PC-9 (cell line): ENCODE measurements around the gene ABLIM1. TPM values are rescaled to one million over a fixed set of nuclear protein-coding genes. Genes with fewer than 3 reads are reported as not detected.
A peak's percentile ranks its signal among the peaks of the same experiment; 100 is the strongest.

Experiments
- Bru-seq: library from RNA; stranded (reverse); fragments of 400-500 nt; gene quantifications from one replicate; lab custom pipeline; 2021; lab: Mats Ljungman, UMichigan
- BruChase-seq, 2 experiments: library from RNA; stranded (reverse); fragments of 400-500 nt; gene quantifications; one replicate each; lab custom pipeline; 2021; lab: Mats Ljungman, UMichigan
- BruUV-seq: library from RNA; stranded (reverse); fragments of 400-500 nt; replicated peaks from 2 replicates; lab custom pipeline; 2021; lab: Mats Ljungman, UMichigan
- CTCF ChIA-PET: fragments of 300-600 bp; sonication (Branson Sonifier 250); formaldehyde crosslinking; loops from one replicate; lab custom pipeline; 2022; ENCODE audit warnings: antibody characterized with exemption; lab: Charles Lee
- POLR2A ChIA-PET: fragments of 300-600 bp; sonication (Branson Sonifier 250); formaldehyde crosslinking; loops from one replicate; lab custom pipeline; 2022; ENCODE audit warnings: antibody characterized with exemption; ENCODE audit not compliant: unreplicated experiment; lab: Charles Lee
- DNase-seq, 2 experiments: peaks; one replicate each; pipeline versions ENCODE4 v3.0.0 to v3.0.0-alpha.2; 2015 to 2022; ENCODE audit warnings: mixed read lengths in 1 of 2
- H2AFZ ChIP-seq: fragments of 200-600 bp; sonication (generic); 2 replicates; pipeline ENCODE4 v1.8.1; 2017; ENCODE audit warnings: antibody characterized with exemption
- H3F3A ChIP-seq: fragments of 200-600 bp; sonication (generic); 2 replicates; pipeline ENCODE4 v1.8.1; 2017; ENCODE audit warnings: antibody characterized with exemption, mild to moderate bottlenecking, low read depth; ENCODE audit not compliant: insufficient read depth
- H3K27ac ChIP-seq: fragments of 200-600 bp; sonication (generic); 2 replicates; pipeline ENCODE4 v1.6.1; 2016; ENCODE audit warnings: mixed run types
- H3K27me3 ChIP-seq: fragments of 200-600 bp; sonication (generic); 2 replicates; pipeline ENCODE4 v1.6.1; 2016; ENCODE audit warnings: low read depth, mixed run types; ENCODE audit not compliant: insufficient read depth
- H3K36me3 ChIP-seq: fragments of 200-600 bp; sonication (generic); 2 replicates; pipeline ENCODE4 v1.6.1; 2016; ENCODE audit warnings: low read depth, mixed run types
- H3K4me1 ChIP-seq: fragments of 200-600 bp; sonication (generic); replicated peaks from 2 replicates; pipeline ENCODE4 v1.6.1; 2016; ENCODE audit warnings: mixed run types; ENCODE audit not compliant: insufficient read depth
- H3K4me2 ChIP-seq: fragments of 200-600 bp; sonication (generic); 2 replicates; pipeline ENCODE4 v1.6.1; 2017; ENCODE audit warnings: mixed run types
- H3K4me3 ChIP-seq: fragments of 200-600 bp; sonication (generic); 2 replicates; pipeline ENCODE4 v1.6.1; 2016; ENCODE audit warnings: mixed run types
- H3K79me2 ChIP-seq: fragments of 200-600 bp; sonication (generic); 2 replicates; pipeline ENCODE4 v1.6.1; 2017; ENCODE audit warnings: low read depth, mixed run types
- H3K9me2 ChIP-seq: fragments of 200-600 bp; sonication (generic); 2 replicates; pipeline ENCODE4 v1.8.1; 2017; ENCODE audit warnings: mild to moderate bottlenecking; ENCODE audit not compliant: insufficient read depth
- H3K9me3 ChIP-seq: fragments of 200-600 bp; sonication (generic); 2 replicates; pipeline ENCODE4 v1.8.1; 2016; ENCODE audit warnings: low read depth; ENCODE audit not compliant: insufficient read depth
- H4K20me1 ChIP-seq: fragments of 200-600 bp; sonication (generic); 2 replicates; pipeline ENCODE4 v1.8.1; 2017; ENCODE audit not compliant: insufficient read depth
- CTCF ChIP-seq: fragments of 200-600 bp; sonication (generic); conservative IDR thresholded peaks from 2 replicates; pipeline ENCODE4 v1.6.1; 2017; ENCODE audit warnings: mixed run types, antibody characterized with exemption, mild to moderate bottlenecking, moderate library complexity
- EZH2 ChIP-seq: fragments of 200-600 bp; sonication (generic); IDR thresholded peaks from 2 replicates; pipeline ENCODE4 v1.8.0; 2017; ENCODE audit warnings: antibody characterized with exemption, low read depth
- intact Hi-C: fragments of 100-400 bp; cut with micrococcal nuclease; formaldehyde crosslinking; loops from one replicate; pipeline ENCODE4 v1.10.0; 2022; ENCODE audit not compliant: unreplicated experiment
- long read RNA-seq: library from polyadenylated mRNA; stranded (forward); transcript quantifications from one replicate; pipeline ENCODE4 v2.0.0, GENCODE V29; 2022
- total RNA-seq: library from RNA; stranded (reverse); gene quantifications from 2 replicates; pipeline ENCODE4 v1.2.3, GENCODE V29; 2021

ABLIM1 gene
- total RNA-seq = 63.1 and 68.7 TPM in 2 replicates
- percentile 59 among the genes with signal in this experiment for Bru-seq, nascent RNA
- BruChase-seq, experiment 1, labeled RNA remaining after a 2-hour chase = percentile 65 among the genes with signal in this experiment
- BruChase-seq, experiment 2, labeled RNA remaining after a 6-hour chase = percentile 69 among the genes with signal in this experiment
- long read RNA-seq, partial matches to known transcripts = 0 of 26 reads
- long read RNA-seq, other reads (novel, unspliced or antisense) = 26 of 26 reads

DNA sequence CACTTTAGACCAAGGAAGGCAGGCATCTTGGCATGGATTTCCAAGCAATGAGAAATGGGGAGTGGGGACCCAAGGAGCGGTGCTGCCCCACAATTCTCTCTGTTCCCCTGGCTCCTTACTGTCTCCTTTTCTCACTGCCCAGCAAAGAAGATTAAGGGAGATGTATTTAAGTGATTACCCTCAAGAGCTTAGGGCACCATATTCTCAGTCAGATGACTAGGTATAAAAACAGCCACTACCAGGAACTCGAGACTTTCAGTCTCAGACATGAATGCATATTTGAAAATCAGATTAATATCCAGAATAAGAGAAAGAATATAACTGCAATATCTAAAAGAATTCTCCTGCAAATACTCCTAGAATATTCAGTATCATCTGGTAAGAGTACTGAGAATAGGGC lies at the start of gene ABLIM1:
ABLIM1 (minus strand) TSS at position 101 of the 400 bp plus-strand sequence; CDS start at position 26, 75 bp downstream.
- H2AFZ ChIP-seq = no peak within 1 kb of the TSS
- H3K27ac ChIP-seq = no peak within 1 kb of the TSS
- TF ChIP-seq CTCF (no peak), EZH2 (no peak)
- no peaks in the 10 kb centered on the region for H3K9me3 ChIP-seq
- H3K9me2 ChIP-seq = no peaks in the 10 kb centered on the region
- H3K27me3 ChIP-seq = no peaks in the 10 kb centered on the region
- H3K4me3 ChIP-seq = no peak within 1 kb of the TSS
- ChIA-PET CTCF (no interaction called here), POLR2A (no interaction called here)
- H3K4me1 ChIP-seq = peaks cover 20% of the 10 kb centered on the region
- H3K79me2 ChIP-seq = no peaks in the 10 kb centered on the region
- H3F3A ChIP-seq = peaks cover 10% of the 10 kb centered on the region; the same call in 1 of the 2 replicates
- no peak for DNase-seq
- BruUV-seq = no TSS peak
- no peaks in the 10 kb centered on the region for H4K20me1 ChIP-seq
- intact Hi-C loops = no loop called here
- no peak within 1 kb of the TSS for H3K4me2 ChIP-seq
- no peaks in the 10 kb centered on the region for H3K36me3 ChIP-seq

DNA sequence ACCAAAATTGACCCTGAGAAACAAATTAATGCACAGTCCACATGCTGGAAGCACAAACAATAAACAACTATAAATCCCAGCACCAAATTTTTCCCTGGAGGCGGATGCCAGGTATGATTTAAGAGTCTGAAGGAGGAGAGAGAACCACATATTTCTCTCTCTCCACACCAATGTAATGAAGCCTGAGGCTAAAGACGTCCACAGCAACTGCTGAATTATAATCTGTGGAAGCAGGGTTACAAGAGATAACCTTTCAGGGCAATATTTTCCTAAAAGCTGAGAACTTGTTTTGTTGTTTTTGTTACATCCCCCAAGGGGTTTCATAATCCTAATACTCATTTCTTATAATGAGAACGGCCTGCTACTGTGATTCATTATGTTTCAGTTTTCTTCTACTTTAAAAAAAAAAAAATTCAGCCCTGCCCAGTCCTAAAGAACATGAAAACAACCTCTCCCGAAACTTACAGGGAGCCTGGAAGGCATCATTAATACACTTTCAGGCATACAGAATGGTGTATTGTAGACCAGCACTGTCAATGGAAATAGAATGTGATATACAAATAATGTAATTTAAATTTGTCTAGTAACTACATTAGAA lies 48.5 kb upstream of the ABLIM1 start:
- H3K9me3 ChIP-seq = no peaks in the 10 kb centered on the region
- BruUV-seq = no TSS peak
- no peaks in the 10 kb centered on the region for H3F3A ChIP-seq
- no peak overlapping the region for H3K4me3 ChIP-seq
- no peak overlapping the region for H2AFZ ChIP-seq
- no peak overlapping the region for H3K4me2 ChIP-seq
- peaks cover 30% of the 10 kb centered on the region for H3K4me1 ChIP-seq
- no peaks in the 10 kb centered on the region for H3K9me2 ChIP-seq
- no peaks in the 10 kb centered on the region for H4K20me1 ChIP-seq
- intact Hi-C loops = no loop called here
- no peaks in the 10 kb centered on the region for H3K27me3 ChIP-seq
- H3K79me2 ChIP-seq = no peaks in the 10 kb centered on the region
- H3K36me3 ChIP-seq = no peaks in the 10 kb centered on the region
- no peak overlapping the region for H3K27ac ChIP-seq
- DNase-seq = no peak
- no peak for TF ChIP-seq CTCF
- TF ChIP-seq EZH2 = no peak
- ChIA-PET POLR2A (no interaction called here), CTCF (no interaction called here)

DNA sequence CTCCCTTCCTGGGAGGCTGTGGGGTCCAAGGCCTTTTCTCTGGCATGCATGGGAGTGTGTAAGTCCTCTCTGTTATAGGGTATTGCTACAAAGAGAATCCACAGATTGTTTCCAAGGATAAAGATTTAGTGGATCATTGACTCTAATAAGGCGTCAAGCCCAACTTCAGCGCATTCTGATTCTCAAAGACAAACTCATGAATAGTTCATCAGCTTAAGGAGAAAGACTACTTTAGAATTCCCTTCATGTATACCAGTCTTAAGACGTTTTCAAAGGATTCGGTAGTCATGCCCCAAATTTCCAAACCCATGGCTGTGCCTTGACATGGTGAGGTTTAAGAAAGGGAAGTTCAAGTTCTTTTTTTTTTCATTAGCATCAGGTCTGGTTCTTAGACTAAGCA lies 46.6 kb upstream of the ABLIM1 start:
- CTCF ChIA-PET = interaction anchor here (0.5 to 0.7 kb wide), 3 partner anchors 56 to 173 kb away, joined by 3 to 11 read pairs (median 8); no protein-coding TSS in a partner anchor
- no peak for DNase-seq

More for the DNA sequence above, 46.6 kb upstream of the ABLIM1 start:
- no peak overlapping the region for H3K27ac ChIP-seq
- no peaks in the 10 kb centered on the region for H3K9me3 ChIP-seq
- no peak overlapping the region for H3K4me2 ChIP-seq
- H3K4me3 ChIP-seq = no peak overlapping the region
- TF ChIP-seq EZH2 (no peak), CTCF (no peak)
- no peaks in the 10 kb centered on the region for H3K36me3 ChIP-seq
- no peaks in the 10 kb centered on the region for H3K9me2 ChIP-seq
- H3F3A ChIP-seq = 0 out of 2 replicates have a peak, but pooled peaks cover 2% of the 10 kb centered on the region
- no peaks in the 10 kb centered on the region for H3K79me2 ChIP-seq
- H2AFZ ChIP-seq = no peak overlapping the region
- no peaks in the 10 kb centered on the region for H3K27me3 ChIP-seq
- BruUV-seq = no TSS peak
- POLR2A ChIA-PET = no interaction called here
- H4K20me1 ChIP-seq = no peaks in the 10 kb centered on the region
- intact Hi-C loops = loop anchor here (5.0 kb wide), 1 partner anchor 83 kb away; no protein-coding TSS in a partner anchor
- H3K4me1 ChIP-seq = peaks cover 31% of the 10 kb centered on the region
